Esophagus squamous epithelium (tissue), 4 donors: ENCODE measurements around the gene DAD1.

Experiments used
- CTCF ChIP-seq, 6 experiments: fragments of 450-650 bp in 4 of 6; fragments of 200-600 bp in 2 of 6; sonication (generic) in 2 of 6; IDR thresholded peaks; one replicate each; pipeline ENCODE4 v1.5.1; 2016 to 2019; ENCODE audit warnings: antibody characterized with exemption in 6 of 6, mild to moderate bottlenecking in 4 of 6, moderate library complexity in 4 of 6
- POLR2A ChIP-seq, 4 donors: fragments of 450-650 bp; IDR thresholded peaks; one replicate each; pipeline ENCODE4 v1.6.1; 2017; ENCODE audit warnings: antibody characterized with exemption in 4 of 4, mild to moderate bottlenecking in 4 of 4, moderate library complexity in 3 of 4

- TF ChIP-seq CTCF (IDR thresholded peaks at IDR 0.05) (no peak), POLR2A (IDR thresholded peaks at IDR 0.05) (no peak)
Measured at GRCh38 chr14:22532345-22533056, 56.5 kb downstream of the DAD1 start.
